ENCODE results near the gene SBF1. TPM values are rescaled to one million over a fixed set of nuclear protein-coding genes. Genes with fewer than 3 reads are reported as not detected.
A peak's percentile ranks its signal among the peaks of the same experiment; 100 is the strongest.

The SBF1 gene
- total RNA-seq, 1 donor from 2014 or later, result 105 TPM

- Mint-ChIP-seq H3K9me3 (no peaks in the 10 kb centered on the region), H3K4me1 (no peaks in the 10 kb centered on the region), H3K27ac (peak overlapping the region; percentile 50), H3K4me3 (no peak overlapping the region), H3K27me3 (ENCODE audit: low read depth) (no peaks in the 10 kb centered on the region), H3K36me3 (peaks cover 9% of the 10 kb centered on the region)
- DNase-seq (ENCODE audit: low spot score in 2 of 2, unreplicated experiment in 2 of 2), result no peak
- TF ChIP-seq CTCF (IDR thresholded peaks at IDR 0.05; ENCODE audit: unreplicated experiment), result no peak
Measured at GRCh38 chr22:50445071-50445879, 29.6 kb downstream of the SBF1 start.

- DNase-seq (ENCODE audit: low spot score in 2 of 2, unreplicated experiment in 2 of 2), result no peak
- no peaks in the 10 kb centered on the region for H3K9me3 Mint-ChIP-seq
- H3K27me3 Mint-ChIP-seq (ENCODE audit: low read depth), result no peaks in the 10 kb centered on the region
- peaks cover 7% of the 10 kb centered on the region for H3K36me3 Mint-ChIP-seq
- H3K27ac Mint-ChIP-seq, result no peak overlapping the region
- TF ChIP-seq CTCF (IDR thresholded peaks at IDR 0.05; ENCODE audit: unreplicated experiment), result no peak
- H3K4me3 Mint-ChIP-seq, result no peak overlapping the region
- no peaks in the 10 kb centered on the region for H3K4me1 Mint-ChIP-seq
Measured at GRCh38 chr22:50444663-50445062, 30.2 kb downstream of the SBF1 start.

DNA sequence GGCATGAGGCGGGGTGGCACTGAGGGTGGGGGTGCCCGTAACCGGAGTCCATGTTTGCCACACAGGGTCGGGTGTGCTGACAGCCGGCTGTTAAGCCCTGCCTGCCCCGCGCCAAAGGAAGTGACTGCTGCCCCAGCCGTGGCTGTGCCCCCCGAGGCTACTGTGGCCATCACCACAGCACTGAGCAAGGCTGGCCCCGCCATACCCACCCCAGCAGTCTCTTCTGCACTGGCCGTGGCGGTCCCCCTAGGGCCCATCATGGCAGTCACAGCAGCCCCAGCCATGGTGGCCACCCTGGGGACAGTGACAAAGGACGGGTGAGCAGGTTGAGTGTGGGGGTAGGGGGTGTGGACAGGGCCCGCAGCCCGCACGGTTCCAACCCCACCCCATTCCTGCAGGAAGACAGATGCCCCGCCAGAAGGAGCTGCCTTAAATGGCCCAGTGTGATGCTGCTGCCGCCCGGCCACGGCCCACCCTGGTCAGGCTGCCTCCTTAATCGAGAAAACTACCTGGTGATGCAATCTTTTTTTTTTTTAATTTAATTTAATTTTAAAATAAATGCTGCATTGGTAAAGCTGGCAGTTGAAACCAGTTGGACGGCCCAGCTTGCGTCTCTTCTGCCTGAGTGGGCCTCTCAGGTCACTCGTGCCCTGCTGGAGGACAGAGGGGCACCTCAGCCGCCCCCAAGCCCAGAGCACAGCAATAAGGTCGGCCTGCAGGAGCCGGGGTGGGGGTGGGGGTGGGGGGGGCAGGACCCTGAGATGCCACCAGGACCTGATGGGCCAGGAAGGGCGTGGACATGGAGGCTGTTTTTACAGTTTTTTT lies 30.8 kb downstream of the SBF1 start:
- no peak overlapping the region for H3K4me3 Mint-ChIP-seq

DNA sequence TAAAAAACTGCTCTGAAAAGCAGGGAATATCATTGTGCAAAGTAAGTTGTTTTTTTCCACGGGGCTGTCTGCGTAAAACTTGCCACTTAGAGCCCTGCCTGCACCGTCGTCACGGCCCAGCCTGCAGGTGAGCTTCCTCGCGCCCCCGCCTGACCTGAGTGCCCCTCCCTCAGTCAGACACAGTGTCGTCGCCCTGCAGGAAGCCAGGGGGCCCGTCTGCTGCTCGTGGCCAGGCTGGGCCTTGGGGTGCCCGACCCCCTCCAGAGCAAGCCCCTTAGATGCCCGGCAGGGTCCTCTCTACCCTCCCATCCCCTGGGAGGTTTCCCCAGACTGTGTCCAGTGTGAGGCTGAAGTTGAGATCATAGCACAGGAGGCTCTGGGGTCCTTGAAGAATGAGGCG lies 31.6 kb downstream of the SBF1 start:
- Mint-ChIP-seq H3K36me3 (peaks cover 3% of the 10 kb centered on the region), H3K4me3 (no peak overlapping the region), H3K27me3 (ENCODE audit: low read depth) (no peaks in the 10 kb centered on the region), H3K27ac (peak overlapping the region; percentile 21), H3K4me1 (no peaks in the 10 kb centered on the region), H3K9me3 (no peaks in the 10 kb centered on the region)
- DNase-seq (ENCODE audit: low spot score in 2 of 2, unreplicated experiment in 2 of 2), result no peak
- TF ChIP-seq CTCF (IDR thresholded peaks at IDR 0.05; ENCODE audit: unreplicated experiment), result no peak

More for the DNA sequence above, 30.8 kb downstream of the SBF1 start:
- H3K9me3 Mint-ChIP-seq, result no peaks in the 10 kb centered on the region
- H3K27ac Mint-ChIP-seq, result no peak overlapping the region
- no peaks in the 10 kb centered on the region for H3K4me1 Mint-ChIP-seq
- peaks cover 4% of the 10 kb centered on the region for H3K36me3 Mint-ChIP-seq
- no peak for TF ChIP-seq CTCF (IDR thresholded peaks at IDR 0.05; ENCODE audit: unreplicated experiment)
- no peak for DNase-seq (ENCODE audit: low spot score in 2 of 2, unreplicated experiment in 2 of 2)
- no peaks in the 10 kb centered on the region for H3K27me3 Mint-ChIP-seq (ENCODE audit: low read depth)

- Mint-ChIP-seq H3K4me1 (no peaks in the 10 kb centered on the region), H3K9me3 (no peaks in the 10 kb centered on the region), H3K27me3 (ENCODE audit: low read depth) (no peaks in the 10 kb centered on the region), H3K4me3 (no peak overlapping the region), H3K27ac (no peak overlapping the region), H3K36me3 (peaks cover 3% of the 10 kb centered on the region)
- DNase-seq (ENCODE audit: low spot score in 2 of 2, unreplicated experiment in 2 of 2), result no peak
- TF ChIP-seq CTCF (IDR thresholded peaks at IDR 0.05; ENCODE audit: unreplicated experiment), result no peak
Measured at GRCh38 chr22:50441428-50441993, 33.3 kb downstream of the SBF1 start.

All from mesothelial cell of epicardium (in vitro differentiated cells).